ENCODE data around the gene CSK. TPM values are rescaled to one million over a fixed set of nuclear protein-coding genes. Genes with fewer than 3 reads are reported as not detected.
"Not testable (repeated sequence)": the region's sequence is repeated elsewhere in the genome, so short reads cannot be mapped to it uniquely, and the experiment has no call there.

Gene CSK
- total RNA-seq, 2 donors from 2014 or later: 64.3 to 126 TPM

DNA sequence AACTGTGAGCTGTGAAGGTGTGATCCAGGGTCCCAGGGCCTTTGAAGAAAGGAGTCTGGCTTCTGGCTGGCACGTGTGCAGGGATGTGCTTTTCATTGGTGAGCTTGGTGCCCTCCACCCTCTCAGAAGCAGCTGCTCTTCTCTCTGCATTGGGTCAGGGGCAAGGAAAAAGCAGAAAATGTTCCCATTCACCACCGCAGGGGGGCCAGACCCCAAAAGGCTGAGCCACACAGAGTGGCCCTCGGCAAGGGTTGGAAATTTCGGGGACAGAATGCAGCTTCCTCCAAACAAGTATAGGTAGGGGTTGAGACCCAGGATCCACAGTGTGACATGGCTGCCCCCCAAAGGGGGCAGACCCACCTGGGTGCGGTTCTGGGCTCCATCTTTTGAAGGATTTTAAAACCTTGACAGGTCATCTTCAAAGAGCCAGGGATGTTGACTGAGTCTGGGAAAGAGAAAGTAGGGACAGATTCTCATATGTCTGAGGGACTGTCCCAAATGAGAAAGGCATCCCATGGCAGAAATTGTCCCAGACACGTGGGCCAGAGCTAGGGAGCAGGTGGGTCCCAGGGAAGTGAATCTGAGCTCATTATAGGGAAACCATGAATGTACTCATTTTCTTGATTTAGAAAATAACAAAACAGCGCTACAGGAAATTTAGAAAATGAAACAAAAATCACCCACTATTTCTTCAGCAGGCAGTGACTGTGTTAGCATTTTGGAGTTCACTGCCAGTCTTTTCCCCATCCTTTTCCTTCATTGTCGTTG is 2.7 kb downstream of the CSK start:
- intact Hi-C loops (cut with DNase I): loop anchor here (5.0 kb wide), 1 partner anchor 118 kb away; no protein-coding TSS in a partner anchor
- no peaks in the 10 kb centered on the region for H3K27me3 ChIP-seq
- peak; percentile 19 for DNase-seq
- H3K36me3 ChIP-seq: no peaks in the 10 kb centered on the region
- H3K9me3 ChIP-seq: no peaks in the 10 kb centered on the region
- H3K9ac ChIP-seq (ENCODE audit: low read depth in 2 of 2, low read length in 2 of 2): peak overlapping the region; percentile 66 to 69
- peaks cover 49% of the 10 kb centered on the region for H3K4me1 ChIP-seq
- peak overlapping the region; percentile 70 for H3K4me3 ChIP-seq
- TF ChIP-seq, protein P1, sequence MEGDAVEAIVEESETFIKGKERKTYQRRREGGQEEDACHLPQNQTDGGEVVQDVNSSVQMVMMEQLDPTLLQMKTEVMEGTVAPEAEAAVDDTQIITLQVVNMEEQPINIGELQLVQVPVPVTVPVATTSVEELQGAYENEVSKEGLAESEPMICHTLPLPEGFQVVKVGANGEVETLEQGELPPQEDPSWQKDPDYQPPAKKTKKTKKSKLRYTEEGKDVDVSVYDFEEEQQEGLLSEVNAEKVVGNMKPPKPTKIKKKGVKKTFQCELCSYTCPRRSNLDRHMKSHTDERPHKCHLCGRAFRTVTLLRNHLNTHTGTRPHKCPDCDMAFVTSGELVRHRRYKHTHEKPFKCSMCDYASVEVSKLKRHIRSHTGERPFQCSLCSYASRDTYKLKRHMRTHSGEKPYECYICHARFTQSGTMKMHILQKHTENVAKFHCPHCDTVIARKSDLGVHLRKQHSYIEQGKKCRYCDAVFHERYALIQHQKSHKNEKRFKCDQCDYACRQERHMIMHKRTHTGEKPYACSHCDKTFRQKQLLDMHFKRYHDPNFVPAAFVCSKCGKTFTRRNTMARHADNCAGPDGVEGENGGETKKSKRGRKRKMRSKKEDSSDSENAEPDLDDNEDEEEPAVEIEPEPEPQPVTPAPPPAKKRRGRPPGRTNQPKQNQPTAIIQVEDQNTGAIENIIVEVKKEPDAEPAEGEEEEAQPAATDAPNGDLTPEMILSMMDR (IDR thresholded peaks at IDR 0.05): no peak
- peak overlapping the region; percentile 71 for H3K27ac ChIP-seq

DNA sequence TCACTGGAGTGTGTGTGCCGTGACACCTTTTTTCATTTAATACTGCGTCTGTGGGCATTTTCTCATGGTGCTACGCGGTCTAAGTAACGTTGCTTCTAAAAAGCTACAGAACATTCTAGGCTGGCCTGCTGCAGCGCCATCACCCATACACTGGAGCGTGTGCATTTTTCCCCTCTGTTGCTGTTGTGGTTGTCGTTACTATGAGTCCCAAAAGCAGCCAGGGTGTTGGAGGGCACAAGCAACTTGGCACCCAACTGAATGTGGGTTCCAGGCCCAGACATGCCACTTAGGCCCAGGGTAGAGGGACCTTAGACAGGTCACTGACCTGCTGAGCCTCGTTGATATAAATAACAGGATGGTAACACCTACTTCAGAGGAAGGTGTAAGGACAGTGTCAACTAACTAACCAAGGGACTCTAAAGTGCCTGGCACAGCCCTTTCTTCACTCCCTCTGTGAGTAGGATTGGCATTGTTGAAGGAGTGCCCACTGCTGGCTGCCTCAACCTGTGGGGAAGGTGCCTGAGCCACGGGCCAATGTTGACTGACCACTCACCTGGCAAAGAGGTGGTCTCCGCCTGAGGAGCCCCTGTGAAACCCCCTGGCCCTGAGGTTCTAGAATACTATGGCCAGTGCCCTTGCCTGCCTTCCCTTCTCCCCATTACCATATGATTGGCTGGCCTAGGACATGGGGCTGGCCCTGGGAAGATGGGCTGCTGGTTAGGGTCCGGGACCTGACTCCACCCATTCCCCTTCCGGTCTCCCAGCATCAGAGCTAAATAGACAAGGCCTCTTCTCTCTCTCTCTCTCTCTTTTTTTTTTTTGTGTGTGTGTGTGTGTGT is 3.5 kb downstream of the CSK start:
- Histone ChIP-seq H3K4me1 (peaks cover 52% of the 10 kb centered on the region), H3K27ac (peak overlapping the region; percentile 71), H3K4me3 (no peak overlapping the region), H3K9me3 (no peaks in the 10 kb centered on the region), H3K36me3 (no peaks in the 10 kb centered on the region), H3K9ac (ENCODE audit: low read depth in 2 of 2, low read length in 2 of 2) (peak overlapping the region; percentile 62 to 69), H3K27me3 (no peaks in the 10 kb centered on the region)
- TF ChIP-seq, protein P1 (IDR thresholded peaks at IDR 0.05): no peak
- intact Hi-C loops (cut with DNase I): no loop called here
- DNase-seq: no peak

DNA sequence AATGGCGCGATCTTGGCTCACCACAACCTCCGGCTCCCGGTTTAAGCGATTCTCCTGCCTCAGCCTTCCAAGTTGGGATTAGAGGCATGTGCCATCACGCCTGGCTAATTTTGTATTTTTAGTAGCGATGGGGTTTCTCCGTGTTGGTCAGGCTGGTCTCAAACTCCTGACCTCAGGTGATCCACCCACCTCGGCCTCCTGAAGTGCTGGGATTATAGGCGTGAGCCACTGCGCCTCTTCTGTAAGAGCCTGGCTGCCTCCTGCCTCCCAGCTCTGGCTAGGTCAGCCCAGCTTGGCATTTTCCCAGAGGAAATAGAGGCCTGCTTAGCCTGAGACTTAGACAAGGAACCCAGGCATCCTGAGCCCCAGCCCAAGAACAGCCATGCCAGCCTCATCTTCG is 4.2 kb downstream of the CSK start:
- peak overlapping the region; percentile 48 to 84 for H3K9ac ChIP-seq (ENCODE audit: low read depth in 2 of 2, low read length in 2 of 2)
- DNase-seq; intact Hi-C loops (cut with DNase I); H3K27me3 ChIP-seq; H3K9me3 ChIP-seq; H3K4me3 ChIP-seq; H3K36me3 ChIP-seq: not testable (repeated sequence)
- peaks cover 53% of the 10 kb centered on the region for H3K4me1 ChIP-seq
- peak overlapping the region; percentile 88 for H3K27ac ChIP-seq

DNA sequence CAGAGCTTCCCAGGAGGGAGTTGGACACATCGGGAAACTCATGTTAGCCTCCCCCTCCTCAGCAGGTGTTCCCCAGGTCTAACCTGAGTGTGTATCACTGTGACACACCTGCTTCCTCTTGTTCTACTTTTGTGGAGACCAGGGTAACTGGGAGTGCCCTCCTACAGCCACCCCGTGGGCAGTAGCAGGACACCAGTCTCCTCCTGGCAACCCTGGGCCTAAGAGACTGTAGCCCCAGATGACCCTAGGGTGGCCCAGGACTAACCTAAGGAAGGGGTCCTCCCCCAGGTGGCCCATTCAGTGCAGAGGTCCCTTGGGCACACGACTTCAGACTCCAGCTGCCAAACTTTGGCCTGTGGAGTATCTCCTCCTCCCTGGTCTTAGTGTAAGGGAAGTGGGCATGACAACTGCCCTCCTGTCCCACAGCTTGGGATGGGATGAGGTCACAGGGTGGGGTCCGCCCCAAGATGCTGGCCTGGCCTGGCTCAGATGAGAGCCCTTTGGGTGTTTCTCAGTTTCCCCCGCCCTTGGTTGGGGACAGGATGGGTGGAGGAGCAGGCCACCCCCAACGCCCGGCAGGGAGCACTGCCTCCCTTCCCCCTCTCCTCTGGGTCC is 4.8 kb downstream of the CSK start:
- H3K4me1 ChIP-seq: peaks cover 48% of the 10 kb centered on the region
- H3K27me3 ChIP-seq: no peaks in the 10 kb centered on the region
- intact Hi-C loops (cut with DNase I): no loop called here
- no peak overlapping the region for H3K4me3 ChIP-seq
- peak overlapping the region; percentile 88 for H3K27ac ChIP-seq
- DNase-seq: peak; percentile 26
- peak overlapping the region; percentile 48 to 84 for H3K9ac ChIP-seq (ENCODE audit: low read depth in 2 of 2, low read length in 2 of 2)
- no peaks in the 10 kb centered on the region for H3K9me3 ChIP-seq
- TF ChIP-seq, protein P1 (IDR thresholded peaks at IDR 0.05): no peak
- H3K36me3 ChIP-seq: no peaks in the 10 kb centered on the region

DNA sequence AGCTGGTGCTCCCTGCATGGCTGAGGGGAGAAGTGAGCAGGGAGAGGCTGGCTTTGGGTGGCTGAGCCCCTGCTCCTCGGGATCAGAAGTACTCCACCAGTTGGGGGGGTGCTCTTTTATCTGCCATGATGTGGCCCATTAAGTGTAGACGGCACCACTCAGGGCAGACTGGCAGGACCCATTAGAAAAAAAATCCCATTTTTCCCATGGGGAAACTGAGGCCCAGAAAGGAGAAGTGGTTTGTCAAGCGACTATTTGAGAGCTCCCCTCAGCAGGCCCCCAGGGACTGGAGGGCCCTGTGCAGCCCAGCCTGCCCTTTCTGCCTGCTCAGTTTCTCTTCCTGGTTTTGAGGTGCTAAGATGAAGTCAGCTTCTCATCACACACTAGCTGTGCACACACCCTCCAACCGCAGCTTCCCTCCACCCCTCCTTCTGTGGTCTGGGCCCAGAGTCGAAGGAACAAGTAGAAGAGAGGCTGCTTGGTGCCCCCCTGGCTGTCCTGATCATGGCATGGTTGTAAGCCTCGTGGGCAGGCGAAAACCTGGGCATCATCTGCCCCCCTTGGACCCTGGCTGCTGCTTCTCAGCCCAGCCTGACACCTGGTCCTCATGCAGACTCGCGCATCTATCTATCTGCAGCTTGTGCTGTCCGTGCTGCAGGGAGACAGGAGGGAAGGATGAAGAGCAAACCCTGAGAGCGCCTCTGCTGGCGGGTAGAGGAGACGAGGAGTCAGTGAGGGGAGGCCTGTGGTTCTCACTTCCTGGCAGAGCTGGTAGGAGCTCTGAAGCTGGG is 5.6 kb downstream of the CSK start:
- TF ChIP-seq, protein P1 (IDR thresholded peaks at IDR 0.05): peak; percentile 54

More for the DNA sequence above, 5.6 kb downstream of the CSK start:
- H3K4me3 ChIP-seq: no peak overlapping the region
- peak overlapping the region; percentile 88 for H3K27ac ChIP-seq
- H3K9ac ChIP-seq (ENCODE audit: low read depth in 2 of 2, low read length in 2 of 2): peak overlapping the region; percentile 40 to 84
- H3K36me3 ChIP-seq: no peaks in the 10 kb centered on the region
- DNase-seq: peak; percentile 85
- no peaks in the 10 kb centered on the region for H3K9me3 ChIP-seq
- H3K27me3 ChIP-seq: no peaks in the 10 kb centered on the region
- H3K4me1 ChIP-seq: peaks cover 51% of the 10 kb centered on the region
- intact Hi-C loops (cut with DNase I): no loop called here
